HCT116 (cell line): ENCODE measurements around the gene ATP10B. TPM values are rescaled to one million over a fixed set of nuclear protein-coding genes. Genes with fewer than 3 reads are reported as not detected.

Experiments used
- ATAC-seq: fragments of 200-7000 bp; cut with Tn5 transposase; 2 replicates; pipeline ENCODE4 v1.9.1; 2020; ENCODE audit warnings: mild to moderate bottlenecking, moderate library complexity
- BruUV-seq: library from RNA; stranded (reverse); fragments of 400-500 nt; replicated peaks from 2 replicates; lab custom pipeline; 2021; lab: Mats Ljungman, UMichigan
- CTCF ChIA-PET: fragments of 300-600 bp; sonication (Branson Sonifier 250); formaldehyde crosslinking; loops from one replicate; lab custom pipeline; 2021; ENCODE audit warnings: antibody characterized with exemption; lab: Charles Lee
- POLR2A ChIA-PET: fragments of 300-600, 350-600 bp; sonication (Branson Sonifier 250); formaldehyde crosslinking; loops from one replicate; lab custom pipeline; 2021; ENCODE audit warnings: antibody characterized with exemption; lab: Charles Lee
- RAD21 ChIA-PET, 2 experiments: fragments of 300-600 bp; sonication (Branson Sonifier 250); formaldehyde crosslinking; loops; one replicate each; lab custom pipeline; 2023; ENCODE audit warnings: low total read pairs in 2 of 2; ENCODE audit not compliant: uncharacterized antibody in 2 of 2, unreplicated experiment in 2 of 2, low non-redundant PET in 1 of 2; lab: Charles Lee
- DNase-seq: peaks from one replicate; pipeline ENCODE4 v3.0.0-alpha.2; 2010; ENCODE audit warnings: low read depth, low spot score
- H2AFZ ChIP-seq: fragments of 200-600 bp; shearing (Covaris generic), sonication (generic); 2 replicates; pipeline ENCODE4 v1.6.1; 2017; ENCODE audit warnings: low read depth, mixed run types, mixed read lengths, antibody characterized with exemption, low read length; ENCODE audit not compliant: poor library complexity, severe bottlenecking
- H3K27ac ChIP-seq: 2 replicates; pipeline ENCODE4 v1.5.1; 2012; ENCODE audit warnings: low read depth, low read length
- H3K27me3 ChIP-seq: fragments of 200-600 bp; sonication (generic); 2 replicates; pipeline ENCODE4 v1.6.1; 2016; ENCODE audit warnings: mixed run types, low read length, mixed read lengths; ENCODE audit not compliant: insufficient read depth
- H3K36me3 ChIP-seq, 2 experiments: fragments of 200-500 bp in 1 of 2; fragments of 200-600 bp in 1 of 2; sonication (Bioruptor generic) in 1 of 2; sonication (generic) in 1 of 2; 2 replicates each; pipeline versions ENCODE4 v1.5.1 to v1.6.1; 2014 to 2016; ENCODE audit warnings: low read length in 2 of 2, inconsistent platforms in 1 of 2, mixed read lengths in 1 of 2, mixed run types in 1 of 2; ENCODE audit not compliant: insufficient read depth in 2 of 2, control insufficient read depth in 1 of 2
- H3K4me1 ChIP-seq, 2 experiments: fragments of 200-600 bp in 1 of 2; sonication (generic) in 1 of 2; 2 replicates each; pipeline versions ENCODE4 v1.5.1 to v1.6.1; 2012 to 2017; ENCODE audit warnings: low read length in 2 of 2, inconsistent platforms in 1 of 2, mild to moderate bottlenecking in 1 of 2, mixed read lengths in 1 of 2, mixed run types in 1 of 2, moderate library complexity in 1 of 2; ENCODE audit not compliant: insufficient read depth in 2 of 2, control insufficient read depth in 1 of 2
- H3K4me2 ChIP-seq: fragments of 200-600 bp; sonication (generic); 2 replicates; pipeline ENCODE4 v1.6.1; 2017; ENCODE audit warnings: mixed run types, low read length, mixed read lengths
- H3K4me3 ChIP-seq, 2 experiments: fragments of 200-600 bp in 1 of 2; sonication (generic) in 1 of 2; replicated peaks in 1 of 2; 2 replicates each; pipeline ENCODE4 v1.5.1; 2011 to 2016; ENCODE audit warnings: low read length in 2 of 2, control low read depth in 1 of 2, low read depth in 1 of 2, mild to moderate bottlenecking in 1 of 2, mixed read lengths in 1 of 2, mixed run types in 1 of 2
- H3K79me2 ChIP-seq: fragments of 200-600 bp; sonication (generic); 2 replicates; pipeline ENCODE4 v1.6.1; 2017; ENCODE audit warnings: mild to moderate bottlenecking, mixed run types, low read length, moderate library complexity, mixed read lengths; ENCODE audit not compliant: insufficient read depth
- H3K9ac ChIP-seq: fragments of 200-600 bp; sonication (generic); 2 replicates; pipeline ENCODE4 v1.6.1; 2016; ENCODE audit warnings: low read length, mixed read lengths
- H3K9me2 ChIP-seq: fragments of 200-600 bp; sonication (generic), shearing (Covaris generic); 2 replicates; pipeline ENCODE4 v1.6.1; 2017; ENCODE audit warnings: mixed run types, mild to moderate bottlenecking, moderate library complexity; ENCODE audit not compliant: insufficient read depth
- H3K9me3 ChIP-seq, 2 experiments: fragments of 200-500 bp in 1 of 2; fragments of 200-600 bp in 1 of 2; sonication (Bioruptor generic) in 1 of 2; sonication (generic) in 1 of 2; 2 replicates each; pipeline ENCODE4 v1.6.1; 2014 to 2017; ENCODE audit warnings: low read length in 2 of 2, mixed read lengths in 2 of 2, inconsistent platforms in 1 of 2, low read depth in 1 of 2, mild to moderate bottlenecking in 1 of 2, mixed run types in 1 of 2, moderate library complexity in 1 of 2; ENCODE audit not compliant: control insufficient read depth in 1 of 2, insufficient read depth in 1 of 2
- H4K20me1 ChIP-seq: fragments of 200-600 bp; sonication (generic), shearing (Covaris generic); 2 replicates; pipeline ENCODE4 v1.6.1; 2017; ENCODE audit warnings: mixed run types, mild to moderate bottlenecking, moderate library complexity; ENCODE audit not compliant: insufficient read depth
- SRF ChIP-seq: IDR thresholded peaks from 2 replicates; pipeline ENCODE4 v1.6.1; 2012; ENCODE audit warnings: low read depth
- YY1 ChIP-seq: IDR thresholded peaks from 2 replicates; pipeline ENCODE4 v1.6.1; 2011; ENCODE audit warnings: low read length, low read depth, moderate library complexity, mild to moderate bottlenecking; ENCODE audit not compliant: insufficient replicate concordance; ENCODE audit errors: extremely low read depth
- ZBTB33 ChIP-seq: IDR thresholded peaks from 2 replicates; pipeline ENCODE4 v1.6.1; 2011; ENCODE audit warnings: mild to moderate bottlenecking, low read length, moderate library complexity; ENCODE audit not compliant: insufficient replicate concordance; ENCODE audit errors: extremely low read depth
- intact Hi-C: fragments of 100-400 bp; cut with micrococcal nuclease; formaldehyde crosslinking; loops from 2 replicates; pipeline ENCODE4 v1.10.0; 2022
- total RNA-seq: library from RNA; stranded (reverse); gene quantifications from one replicate; pipeline ENCODE4 v1.2.1, GENCODE V29; 2021; ENCODE audit not compliant: unreplicated experiment

ATP10B gene
- total RNA-seq, 1 experiment from 2014 or later, result 0.07 TPM

DNA sequence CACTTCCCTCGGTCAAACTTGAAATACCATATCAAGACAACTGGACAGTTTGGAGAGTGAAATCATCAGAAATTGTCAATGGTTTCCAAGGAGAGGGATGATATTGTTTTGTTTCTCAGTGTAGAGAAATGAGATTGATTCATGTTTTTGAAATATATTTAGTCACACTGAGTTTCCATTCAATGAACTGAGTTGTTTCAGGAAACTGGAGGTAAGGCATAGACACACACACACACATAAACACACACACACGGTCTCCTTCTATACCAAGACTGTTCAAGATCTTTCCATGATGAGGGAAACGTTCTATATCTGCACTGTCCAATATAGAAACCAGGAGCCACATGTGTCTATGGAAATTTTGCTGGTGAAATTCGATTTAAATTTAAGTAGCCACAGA is 247.5 kb downstream of the ATP10B start:
- DNase-seq (no peak), ATAC-seq (no peak)
- ChIA-PET POLR2A (no interaction called here), CTCF (no interaction called here), RAD21 (no interaction called here)
- Histone ChIP-seq H3K9ac (no peak overlapping the region), H3K4me3 (no peak overlapping the region), H3K27ac (no peak overlapping the region), H3K36me3 (no peaks in the 10 kb centered on the region), H3K79me2 (no peaks in the 10 kb centered on the region), H4K20me1 (no peaks in the 10 kb centered on the region), H3K4me2 (no peak overlapping the region), H3K9me3 (no peaks in the 10 kb centered on the region), H3K27me3 (no peaks in the 10 kb centered on the region), H3K4me1 (no peaks in the 10 kb centered on the region), H2AFZ (no peak overlapping the region), H3K9me2 (no peaks in the 10 kb centered on the region)
- intact Hi-C loops, result no loop called here
- no TSS peak for BruUV-seq
- TF ChIP-seq YY1, result no peak
- no peak for TF ChIP-seq ZBTB33

GRCh38 chr5:160602744-160603143 is 249.3 kb downstream of the ATP10B start:
- no peak for TF ChIP-seq SRF
- H3K79me2 ChIP-seq, result no peaks in the 10 kb centered on the region
- H3K36me3 ChIP-seq, result no peaks in the 10 kb centered on the region
- intact Hi-C loops, result no loop called here
- ChIA-PET RAD21 (no interaction called here), POLR2A (no interaction called here), CTCF (no interaction called here)
- H4K20me1 ChIP-seq, result no peaks in the 10 kb centered on the region
- no peak overlapping the region for H3K9ac ChIP-seq
- no peak overlapping the region for H3K27ac ChIP-seq
- no peaks in the 10 kb centered on the region for H3K9me2 ChIP-seq
- no peak overlapping the region for H2AFZ ChIP-seq
- no peak overlapping the region for H3K4me3 ChIP-seq
- no TSS peak for BruUV-seq
- H3K4me1 ChIP-seq, result no peaks in the 10 kb centered on the region
- no peak overlapping the region for H3K4me2 ChIP-seq
- DNase-seq (no peak), ATAC-seq (no peak)
- no peaks in the 10 kb centered on the region for H3K27me3 ChIP-seq
- H3K9me3 ChIP-seq, result no peaks in the 10 kb centered on the region
